NCI-H187 treated with DMSO at 0.1 percent for 48 hours (cell line): Measurements from ENCODE around the gene CIAO3.

Experiments used
- DNase-seq: peaks from one replicate; lab custom pipeline; 2025; lab: John Stamatoyannopoulos, UW

The CIAO3 gene

DNA sequence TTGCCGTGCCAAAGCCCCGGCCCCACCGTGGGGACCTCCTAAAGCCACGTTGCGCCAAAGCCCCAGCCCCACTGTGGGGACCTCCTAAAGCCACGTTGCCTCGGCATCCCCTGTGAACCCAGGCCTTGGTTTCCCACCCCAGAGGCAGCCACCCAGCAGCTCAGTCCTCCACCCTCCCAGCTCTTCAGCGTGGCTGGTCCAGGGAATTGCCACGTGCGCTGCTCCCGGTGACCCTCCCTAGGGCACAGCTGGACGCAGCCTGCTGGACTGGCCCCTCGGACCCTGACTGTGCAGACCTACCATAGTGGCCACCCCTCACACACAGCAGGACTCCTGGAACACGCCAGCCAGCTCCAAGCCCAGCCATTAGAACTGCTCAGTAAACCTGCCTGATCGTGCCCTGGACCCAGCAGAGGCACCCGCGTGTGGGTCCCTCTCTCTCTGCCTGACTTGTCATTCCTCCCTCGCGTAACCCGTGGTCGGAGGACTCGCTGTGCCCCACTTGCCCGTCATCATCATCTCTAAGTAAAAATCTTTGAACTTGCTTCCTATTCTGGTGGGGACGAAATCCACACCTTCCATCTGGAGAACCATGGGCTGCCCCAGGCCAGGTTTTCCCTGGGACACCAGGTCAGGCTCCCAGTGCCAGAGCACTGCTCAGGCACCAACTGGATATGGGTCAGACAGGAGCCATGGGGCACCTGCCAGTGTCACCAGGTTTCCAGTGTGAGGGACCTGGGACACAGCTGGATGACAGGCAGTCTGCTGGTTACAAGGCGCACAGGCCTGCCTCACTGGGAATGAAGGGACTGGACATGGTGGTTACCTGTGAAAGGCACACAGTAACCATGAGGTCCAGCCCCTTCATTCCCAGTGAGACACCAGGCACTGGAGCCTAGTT lies 5.6 kb downstream of the CIAO3 start:
- no peak for DNase-seq

- DNase-seq, result no peak
Measured at GRCh38 chr16:734208-734980, 6.4 kb downstream of the CIAO3 start.

DNA sequence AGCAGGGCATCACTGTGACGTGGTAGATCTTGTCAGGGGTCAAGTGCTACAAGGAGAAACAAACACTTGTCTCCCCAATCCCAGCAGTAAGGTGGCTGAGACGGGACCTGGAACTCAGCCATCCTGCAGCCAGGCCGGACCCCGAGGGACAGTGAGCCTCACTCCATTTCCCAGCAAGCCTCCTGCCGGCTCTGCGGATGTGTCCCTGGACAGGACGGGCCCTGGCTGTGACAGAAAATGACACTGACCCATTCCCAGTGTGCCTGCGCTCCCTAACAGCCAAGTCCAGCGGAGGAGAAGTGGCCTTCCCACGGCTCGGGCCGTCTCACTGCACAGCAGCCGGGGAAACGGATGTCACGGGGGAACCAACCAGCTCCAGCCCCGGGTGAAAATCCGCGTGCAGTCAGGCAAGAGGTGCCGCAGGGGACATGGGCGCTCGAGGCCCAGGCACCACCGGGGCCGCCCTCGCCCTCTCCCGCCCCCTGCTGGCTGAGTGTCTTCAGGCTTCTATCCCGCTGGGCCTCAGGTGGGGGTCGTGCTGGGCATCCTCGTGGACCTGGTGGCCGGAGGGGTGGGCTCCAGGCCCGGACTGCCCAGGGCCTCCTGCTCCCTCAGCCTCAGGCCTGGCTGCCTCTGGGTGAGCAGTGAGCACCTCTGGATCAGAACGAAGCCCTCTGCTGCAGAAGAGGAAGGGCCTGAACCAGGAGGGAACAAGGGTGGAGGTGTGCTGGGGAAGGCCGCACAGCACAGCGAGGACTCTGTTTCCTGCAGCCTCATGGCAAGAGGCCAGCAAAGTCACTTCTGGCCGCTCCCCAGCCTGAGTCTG lies 7.2 kb downstream of the CIAO3 start:
- no peak for DNase-seq

GRCh38 chr16:732936-733335 lies 7.9 kb downstream of the CIAO3 start:
- DNase-seq, result no peak

GRCh38 chr16:732332-732731 lies 8.5 kb downstream of the CIAO3 start:
- DNase-seq, result no peak

GRCh38 chr16:730666-731509 lies 9.9 kb downstream of the CIAO3 start:
- no peak for DNase-seq

- no peak for DNase-seq
Measured at GRCh38 chr16:729768-730665, 10.8 kb downstream of the CIAO3 start.

GRCh38 chr16:728890-729744 lies 11.7 kb downstream of the CIAO3 start:
- DNase-seq, result no peak

- no peak for DNase-seq
Measured at GRCh38 chr16:728131-728889, 12.5 kb downstream of the CIAO3 start.

- no peak for DNase-seq
Measured at GRCh38 chr16:727291-727977, 13.4 kb downstream of the CIAO3 start.

DNA sequence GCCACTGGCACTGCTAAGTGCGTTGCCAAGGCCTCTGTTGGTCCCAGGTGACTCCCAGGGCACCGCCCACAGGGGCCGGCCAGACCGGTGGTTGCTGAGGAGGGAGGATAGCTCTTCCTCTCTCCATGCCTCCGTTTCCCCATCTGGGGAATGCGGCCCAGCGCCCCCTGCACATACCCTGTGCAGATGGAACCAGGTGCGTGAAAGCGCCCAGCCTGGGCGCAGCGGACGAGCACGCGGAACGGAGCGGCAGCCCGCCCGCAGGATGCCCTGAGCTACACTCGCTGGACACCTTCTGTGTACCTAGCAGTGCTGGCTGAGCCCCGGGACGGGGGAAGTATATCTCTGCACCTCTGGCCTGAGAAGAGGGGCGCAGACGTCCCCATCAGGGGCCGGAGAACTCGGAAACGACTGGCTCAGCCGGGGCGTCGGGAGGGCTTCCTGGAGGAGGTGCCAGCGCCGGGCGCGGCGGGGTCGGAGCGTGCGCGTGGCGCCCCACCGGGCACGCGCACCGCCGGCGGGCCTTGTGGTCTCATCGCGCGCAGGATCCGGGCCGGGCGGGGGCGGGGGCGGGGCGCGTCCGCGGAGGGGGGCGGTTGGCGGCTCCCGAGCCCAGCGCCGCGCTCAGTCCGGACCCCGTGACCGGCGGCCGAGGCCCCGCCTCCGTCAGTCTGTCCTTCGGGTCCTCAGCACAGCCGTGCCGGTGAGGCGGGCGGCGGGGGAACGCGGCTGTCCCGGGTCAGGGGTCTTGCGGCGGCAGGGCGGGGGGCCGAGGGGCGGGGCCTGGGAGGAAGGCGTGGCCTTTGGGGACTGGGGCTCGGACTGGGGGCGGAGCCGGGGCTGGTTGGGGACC lies 14.1 kb downstream of the CIAO3 start, which contains the start of the genes CCDC78 and HAGHL:
Gene CCDC78 (minus strand): TSS at position 6 of the 853 bp plus-strand sequence. CDS start 76 bp downstream, outside the sequence.
Gene HAGHL (plus strand): TSS at position 669 of the 853 bp plus-strand sequence. CDS start 404 bp downstream, outside the sequence.
- DNase-seq, result no peak

DNA sequence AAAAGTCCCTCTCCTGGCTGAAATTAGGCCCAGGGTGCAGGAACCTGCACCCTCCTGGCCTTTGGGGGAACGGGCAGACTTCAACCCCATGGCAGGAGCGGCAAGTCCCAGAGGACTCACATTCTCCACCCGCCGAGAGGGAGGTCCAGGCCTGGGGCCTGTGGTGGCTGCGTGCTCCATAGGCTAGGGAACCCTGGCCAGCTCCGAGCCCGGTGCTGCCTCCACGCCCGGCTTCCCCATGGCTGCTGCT lies 14.7 kb downstream of the CIAO3 start:
- DNase-seq, result no peak

DNA sequence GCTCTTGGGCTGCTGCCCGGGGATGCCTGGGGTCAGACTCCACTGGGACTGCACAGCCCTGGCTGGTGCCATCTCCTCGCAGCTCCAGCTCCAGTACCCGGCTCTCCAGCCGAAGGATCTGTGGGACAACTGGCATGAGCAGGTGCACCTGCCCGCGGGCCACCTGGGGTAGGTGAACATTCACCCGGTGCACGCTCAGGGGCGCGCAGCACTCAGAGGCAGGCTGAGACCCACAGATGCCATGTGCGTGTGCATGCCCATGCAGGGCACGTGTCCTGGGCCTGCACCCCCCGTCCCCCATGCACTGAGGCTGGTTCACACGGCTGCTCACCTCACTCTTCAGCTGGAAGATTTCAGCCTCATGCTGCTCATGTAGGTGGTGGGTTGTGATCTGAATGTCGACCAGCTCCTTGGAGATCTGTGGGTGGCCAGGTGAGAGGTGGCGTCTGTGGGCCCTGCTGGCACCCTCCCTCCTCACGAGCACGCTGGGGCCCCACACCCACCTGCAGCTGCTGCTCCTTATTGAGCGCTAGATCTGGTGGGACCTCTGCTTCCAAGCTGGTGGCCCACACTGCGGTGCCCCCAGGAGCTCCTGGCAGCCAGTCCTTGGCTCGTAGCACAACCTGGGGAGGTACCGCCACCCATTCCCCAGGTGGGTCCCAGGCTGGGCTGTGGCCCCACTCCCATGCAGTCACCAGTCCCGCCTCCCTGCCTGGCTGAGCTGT lies 15.2 kb downstream of the CIAO3 start:
- DNase-seq, result no peak

- DNase-seq, result no peak
Measured at GRCh38 chr16:725041-725376, 15.8 kb downstream of the CIAO3 start.

DNA sequence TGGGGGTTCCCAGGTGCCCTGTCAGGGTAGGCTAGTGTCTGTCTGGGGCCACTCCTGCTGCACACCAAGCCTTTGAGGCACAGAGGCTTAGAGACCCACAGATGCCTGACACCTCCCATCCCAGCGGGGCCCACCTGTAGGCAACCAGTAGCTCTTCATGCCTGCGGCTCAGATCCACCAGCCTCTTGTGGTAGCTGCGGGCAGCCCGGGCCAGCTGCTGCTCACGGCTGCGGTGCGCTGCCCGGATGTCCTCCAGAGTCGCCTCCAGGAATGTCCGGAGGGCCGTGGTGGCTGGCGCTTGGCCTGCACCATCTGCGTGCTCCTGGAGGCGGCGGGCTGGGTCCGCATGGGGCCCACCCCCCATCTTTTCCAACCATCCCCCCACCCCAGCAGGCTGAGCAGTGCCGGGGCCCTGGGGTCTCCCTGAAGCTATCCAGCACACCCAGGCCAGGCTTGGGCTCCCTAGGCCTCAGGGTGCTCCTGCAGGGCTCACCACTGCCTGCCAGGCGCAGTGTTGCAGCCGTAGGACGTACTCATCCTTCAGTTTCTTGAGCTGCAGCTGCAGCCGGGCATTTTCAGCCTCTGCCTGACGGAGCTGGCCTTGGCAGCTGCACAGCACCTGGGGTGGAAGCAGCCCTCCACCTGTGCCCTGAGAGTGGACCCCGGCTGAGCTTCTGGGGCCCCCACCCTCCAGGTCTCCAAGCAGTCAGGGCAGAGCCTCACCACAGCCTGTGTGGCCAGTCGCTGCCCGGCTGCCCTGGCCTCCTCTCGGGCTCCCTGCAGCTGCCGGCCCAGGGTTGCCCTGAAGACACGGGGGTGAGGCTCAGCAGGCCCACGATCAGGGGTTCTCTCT lies 16.4 kb downstream of the CIAO3 start:
- no peak for DNase-seq

DNA sequence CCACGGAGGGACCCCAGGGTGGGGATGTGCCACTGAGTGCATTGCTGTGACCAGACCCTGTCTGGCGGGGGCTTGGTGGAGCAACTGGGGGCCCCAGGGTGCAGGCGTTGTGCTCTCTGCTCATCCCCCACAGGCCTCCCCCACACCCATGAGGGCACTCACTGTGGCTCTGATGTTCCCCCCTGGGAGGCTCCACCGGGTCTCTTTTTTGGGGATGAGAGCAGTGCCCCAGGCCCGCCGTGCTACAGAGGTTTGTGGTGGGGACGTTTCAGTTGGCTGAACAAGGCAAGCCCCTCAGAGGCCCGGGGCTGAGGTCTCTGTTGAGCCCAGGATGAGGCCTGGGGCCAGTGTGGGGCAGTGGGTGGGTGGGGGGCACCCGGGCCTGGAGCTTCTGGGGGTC lies 17.1 kb downstream of the CIAO3 start:
- DNase-seq, result no peak
